Panc1 (cell line): Measurements from ENCODE around the gene TRIP10. TPM values are rescaled to one million over a fixed set of nuclear protein-coding genes. Genes with fewer than 3 reads are reported as not detected.

Source experiments
- ATAC-seq: fragments of 200-7000 bp; cut with Tn5 transposase; 2 replicates; pipeline ENCODE4 v1.9.1; 2020; ENCODE audit warnings: mild to moderate bottlenecking, moderate library complexity
- BruUV-seq: library from RNA; stranded (reverse); fragments of 400-500 nt; replicated peaks from 2 replicates; lab custom pipeline; 2021; lab: Mats Ljungman, UMichigan
- CTCF ChIA-PET: fragments of 300-600 bp; sonication (Branson Sonifier 250); formaldehyde crosslinking; loops from one replicate; lab custom pipeline; 2022; ENCODE audit warnings: antibody characterized with exemption; lab: Charles Lee
- POLR2A ChIA-PET: fragments of 300-600 bp; sonication (Branson Sonifier 250); formaldehyde crosslinking; loops from one replicate; lab custom pipeline; 2022; ENCODE audit warnings: antibody characterized with exemption; lab: Charles Lee
- DNase-seq: peaks from one replicate; pipeline ENCODE4 v3.0.0-alpha.2; 2010; ENCODE audit warnings: low read depth, low spot score
- H3K27ac ChIP-seq: 2 replicates; pipeline ENCODE4 v1.5.1; 2011; ENCODE audit warnings: mild to moderate bottlenecking, low read length, inconsistent platforms
- H3K27me3 ChIP-seq: fragments of 200-500 bp; sonication (Bioruptor generic); 2 replicates; pipeline ENCODE4 v1.6.0; 2014; ENCODE audit warnings: low read length, inconsistent platforms; ENCODE audit not compliant: control insufficient read depth, insufficient read depth
- H3K36me3 ChIP-seq: fragments of 200-500 bp; sonication (Bioruptor generic); 2 replicates; pipeline ENCODE4 v1.5.1; 2014; ENCODE audit warnings: inconsistent platforms, mild to moderate bottlenecking, low read length, moderate library complexity; ENCODE audit not compliant: control insufficient read depth, insufficient read depth
- H3K4me1 ChIP-seq: 2 replicates; pipeline ENCODE4 v1.5.1; 2011; ENCODE audit warnings: inconsistent platforms, mild to moderate bottlenecking, low read length, moderate library complexity; ENCODE audit not compliant: control insufficient read depth, insufficient read depth
- H3K4me3 ChIP-seq, 2 experiments: 2 replicates each; pipeline ENCODE4 v1.5.1; 2011 to 2012; ENCODE audit warnings: low read depth in 2 of 2, low read length in 2 of 2, mild to moderate bottlenecking in 2 of 2, inconsistent platforms in 1 of 2, moderate library complexity in 1 of 2
- H3K9me3 ChIP-seq: fragments of 200-500 bp; sonication (Bioruptor generic); 2 replicates; pipeline ENCODE4 v1.5.1; 2014; ENCODE audit warnings: low read depth, mild to moderate bottlenecking, inconsistent platforms, low read length, moderate library complexity; ENCODE audit not compliant: control insufficient read depth, insufficient read depth
- CTCF ChIP-seq: fragments of 450-650 bp; IDR thresholded peaks from 2 replicates; pipeline ENCODE4 v1.5.1; 2017; ENCODE audit warnings: mild to moderate bottlenecking
- POLR2AphosphoS5 ChIP-seq: IDR thresholded peaks from 2 replicates; pipeline ENCODE4 v1.6.1; 2012; ENCODE audit warnings: mild to moderate bottlenecking, low read depth, low read length, moderate library complexity
- REST ChIP-seq, 2 experiments: IDR thresholded peaks; 2 replicates each; pipeline ENCODE4 v1.6.1; 2011 to 2012; ENCODE audit warnings: low read depth in 2 of 2, control low read depth in 1 of 2, low read length in 1 of 2, mild to moderate bottlenecking in 1 of 2, moderate library complexity in 1 of 2; ENCODE audit not compliant: insufficient read depth in 1 of 2
- SIN3A ChIP-seq: IDR thresholded peaks from 2 replicates; pipeline ENCODE4 v1.6.1; 2012; ENCODE audit warnings: low read depth, mild to moderate bottlenecking, low read length, moderate library complexity, borderline replicate concordance; ENCODE audit not compliant: insufficient read depth
- TCF7L2 ChIP-seq: IDR thresholded peaks from 2 replicates; pipeline ENCODE4 v1.6.1; 2011; ENCODE audit warnings: mild to moderate bottlenecking, low read depth, low read length, inconsistent platforms
- in situ Hi-C: cut with HindIII; loops from 2 replicates; pipeline ENCODE4 v1.10.0; 2016; ENCODE audit warnings: low sequenced_read_pairs, low pct_unique_long_range_greater_than_20kb
- intact Hi-C: fragments of 100-400 bp; cut with micrococcal nuclease; formaldehyde crosslinking; loops from one replicate; pipeline ENCODE4 v1.10.0; 2022; ENCODE audit not compliant: unreplicated experiment
- total RNA-seq: library from RNA; stranded (reverse); gene quantifications from one replicate; pipeline ENCODE4 v1.2.1, GENCODE V29; 2021; ENCODE audit not compliant: unreplicated experiment

The TRIP10 gene
- total RNA-seq, 1 experiment from 2014 or later: 115 TPM

GRCh38 chr19:6793973-6794372, 54.5 kb downstream of the TRIP10 start:
- in situ Hi-C loops (no loop called here), intact Hi-C loops (no loop called here)
- ATAC-seq (no peak), DNase-seq (no peak)
- H3K36me3 ChIP-seq: no peaks in the 10 kb centered on the region
- POLR2A ChIA-PET: no interaction called here
- CTCF ChIA-PET: no interaction called here
- H3K4me1 ChIP-seq: no peaks in the 10 kb centered on the region
- no peak overlapping the region for H3K27ac ChIP-seq
- BruUV-seq: no TSS peak
- H3K27me3 ChIP-seq: no peaks in the 10 kb centered on the region
- no peak overlapping the region for H3K4me3 ChIP-seq
- TF ChIP-seq POLR2AphosphoS5 (no peak), SIN3A (no peak), TCF7L2 (no peak), CTCF (no peak), REST (IDR thresholded peaks at IDR 0.05; ENCODE audit: insufficient read depth in 1 of 2, low read depth in 2 of 2, low read length in 1 of 2) (no peak)
- no peaks in the 10 kb centered on the region for H3K9me3 ChIP-seq

- TF ChIP-seq TCF7L2 (no peak), REST (IDR thresholded peaks at IDR 0.05; ENCODE audit: insufficient read depth in 1 of 2, low read depth in 2 of 2, low read length in 1 of 2) (no peak), SIN3A (no peak), CTCF (no peak), POLR2AphosphoS5 (no peak)
- intact Hi-C loops: no loop called here
- no peak for ATAC-seq
- no peaks in the 10 kb centered on the region for H3K4me1 ChIP-seq
- no peak overlapping the region for H3K4me3 ChIP-seq
- no peaks in the 10 kb centered on the region for H3K27me3 ChIP-seq
- no peak overlapping the region for H3K27ac ChIP-seq
- in situ Hi-C loops: no loop called here
- BruUV-seq: no TSS peak
- no peak for DNase-seq
- ChIA-PET CTCF (no interaction called here), POLR2A (no interaction called here)
- no peaks in the 10 kb centered on the region for H3K9me3 ChIP-seq
- H3K36me3 ChIP-seq: no peaks in the 10 kb centered on the region
These were observed 55.4 kb downstream of the TRIP10 start for GRCh38 chr19:6794686-6795431.
